CD4-positive, CD25-positive, alpha-beta regulatory T cell (primary cell): ENCODE data around the gene AKR1D1. TPM values are rescaled to one million over a fixed set of nuclear protein-coding genes. Genes with fewer than 3 reads are reported as not detected.
"Not testable (repeated sequence)": the region's sequence is repeated elsewhere in the genome, so short reads cannot be mapped to it uniquely, and the experiment has no call there.

Experiments
- ATAC-seq, 2 donors: fragments of 150-1000 bp; cut with Tn5 transposase; one replicate each; pipeline ENCODE4 v1.10.0; 2021; ENCODE audit warnings: low read depth in 2 of 2, moderate number of reproducible peaks in 2 of 2, moderate library complexity in 1 of 2
- DNase-seq, 3 donors: peaks; one replicate each; pipeline versions ENCODE4 v3.0.0 to v3.0.0-alpha.2; 2012 to 2022; ENCODE audit warnings: mixed read lengths in 1 of 3
- H3K27ac ChIP-seq: one replicate; pipeline ENCODE4 v1.7.0; 2013; ENCODE audit warnings: mild to moderate bottlenecking, low read length; ENCODE audit not compliant: insufficient read depth, poor library complexity, severe bottlenecking
- H3K27me3 ChIP-seq: one replicate; pipeline ENCODE4 v1.7.0; 2013; ENCODE audit warnings: low read length; ENCODE audit not compliant: control insufficient read depth, insufficient read depth
- H3K36me3 ChIP-seq: one replicate; pipeline ENCODE4 v1.7.0; 2013; ENCODE audit warnings: mild to moderate bottlenecking, low read length, moderate library complexity; ENCODE audit not compliant: control insufficient read depth, insufficient read depth
- H3K4me1 ChIP-seq: 2 replicates; pipeline ENCODE4 v1.7.0; 2013; ENCODE audit warnings: mild to moderate bottlenecking, low read length; ENCODE audit not compliant: insufficient read depth, control insufficient read depth, poor library complexity, severe bottlenecking
- H3K4me3 ChIP-seq: one replicate; pipeline ENCODE4 v1.7.0; 2013; ENCODE audit warnings: low read depth, mild to moderate bottlenecking, low read length, moderate library complexity
- H3K9me3 ChIP-seq, 2 experiments: 1 replicate in 1 of 2; 2 replicates in 1 of 2; pipeline ENCODE4 v1.7.0; 2013; ENCODE audit warnings: low read length in 2 of 2, mild to moderate bottlenecking in 1 of 2, moderate library complexity in 1 of 2; ENCODE audit not compliant: control insufficient read depth in 2 of 2
- H3K27ac Mint-ChIP-seq, 3 donors: one replicate each; pipeline ENCODE4 v1.8.0; 2020 to 2022; ENCODE audit warnings: mild to moderate bottlenecking in 3 of 3, mixed read lengths in 3 of 3, moderate library complexity in 2 of 3
- H3K27me3 Mint-ChIP-seq: one replicate; pipeline ENCODE4 v1.8.0; 2022; ENCODE audit warnings: mild to moderate bottlenecking, mixed read lengths
- H3K36me3 Mint-ChIP-seq: one replicate; pipeline ENCODE4 v1.8.0; 2020; ENCODE audit warnings: mixed read lengths
- H3K4me1 Mint-ChIP-seq, 4 donors: one replicate each; pipeline ENCODE4 v1.8.0; 2020 to 2022; ENCODE audit warnings: mixed read lengths in 4 of 4, mild to moderate bottlenecking in 1 of 4
- H3K4me3 Mint-ChIP-seq, 4 donors: one replicate each; pipeline ENCODE4 v1.8.0; 2020 to 2022; ENCODE audit warnings: mild to moderate bottlenecking in 4 of 4, mixed read lengths in 4 of 4, moderate library complexity in 3 of 4
- H3K9me3 Mint-ChIP-seq, 7 donors: one replicate each; pipeline ENCODE4 v1.8.0; 2020 to 2022; ENCODE audit warnings: mixed read lengths in 7 of 7, mild to moderate bottlenecking in 3 of 7, moderate library complexity in 2 of 7
- polyA plus RNA-seq, 4 donors: library from polyadenylated mRNA; unstranded; fragments of 300-500 nt; fragmentation: Illumina TruSeq; gene quantifications; one replicate each; pipeline ENCODE4 v1.2.3, GENCODE V29; 2021
- total RNA-seq: library from RNA; stranded (reverse); gene quantifications from one replicate; pipeline ENCODE4 v1.2.3, GENCODE V29; 2022

AKR1D1 gene
- total and polyA plus RNA-seq, 5 donors from 2014 or later: not detected

DNA sequence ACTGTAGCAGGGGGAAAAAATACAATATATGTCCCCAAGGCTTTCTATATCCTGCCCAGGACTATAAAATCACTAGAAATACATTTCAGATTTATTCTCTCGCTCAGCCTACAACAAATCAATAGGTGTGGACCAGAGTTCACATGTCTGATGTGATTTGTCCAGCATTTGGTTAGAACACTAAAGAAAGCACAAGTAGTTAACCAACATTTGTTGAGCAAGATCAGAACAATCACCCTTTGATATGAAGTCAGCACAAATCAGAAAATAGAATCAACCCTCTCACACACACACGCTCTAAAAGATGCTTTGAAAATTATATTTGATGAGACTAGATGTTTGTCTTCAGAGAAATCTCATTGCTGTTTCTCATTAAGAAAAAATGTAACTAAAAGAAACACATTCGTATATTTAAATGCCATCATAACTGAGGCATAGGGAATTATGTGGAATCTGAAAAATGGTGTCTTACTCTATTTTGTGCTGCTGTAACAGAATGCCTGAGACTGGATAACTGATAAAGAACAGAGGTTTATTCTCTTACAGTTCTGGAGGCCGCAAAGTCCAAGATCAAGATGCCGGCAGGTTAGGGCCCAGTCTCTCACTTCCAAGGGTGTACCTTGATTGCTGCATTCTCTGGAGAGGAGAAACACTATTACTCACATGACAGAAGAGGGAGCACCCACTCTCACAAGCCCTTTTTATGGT is 10.5 kb downstream of the AKR1D1 start:
- Mint-ChIP-seq H3K36me3 (no peaks in the 10 kb centered on the region), H3K27ac (no peak overlapping the region), H3K4me1 (no peaks in the 10 kb centered on the region), H3K4me3 (peak overlapping the region in 1 of 4 donors; percentile 21), H3K9me3 (no peaks in the 10 kb centered on the region), H3K27me3 (peaks cover 8% of the 10 kb centered on the region)
- ATAC-seq (no peak), DNase-seq (no peak)
- no peaks in the 10 kb centered on the region for H3K27me3 ChIP-seq
- H3K36me3 ChIP-seq: no peaks in the 10 kb centered on the region
- no peaks in the 10 kb centered on the region for H3K9me3 ChIP-seq
- H3K4me1 ChIP-seq: no peaks in the 10 kb centered on the region
- H3K4me3 ChIP-seq: no peak overlapping the region
- no peak overlapping the region for H3K27ac ChIP-seq

DNA sequence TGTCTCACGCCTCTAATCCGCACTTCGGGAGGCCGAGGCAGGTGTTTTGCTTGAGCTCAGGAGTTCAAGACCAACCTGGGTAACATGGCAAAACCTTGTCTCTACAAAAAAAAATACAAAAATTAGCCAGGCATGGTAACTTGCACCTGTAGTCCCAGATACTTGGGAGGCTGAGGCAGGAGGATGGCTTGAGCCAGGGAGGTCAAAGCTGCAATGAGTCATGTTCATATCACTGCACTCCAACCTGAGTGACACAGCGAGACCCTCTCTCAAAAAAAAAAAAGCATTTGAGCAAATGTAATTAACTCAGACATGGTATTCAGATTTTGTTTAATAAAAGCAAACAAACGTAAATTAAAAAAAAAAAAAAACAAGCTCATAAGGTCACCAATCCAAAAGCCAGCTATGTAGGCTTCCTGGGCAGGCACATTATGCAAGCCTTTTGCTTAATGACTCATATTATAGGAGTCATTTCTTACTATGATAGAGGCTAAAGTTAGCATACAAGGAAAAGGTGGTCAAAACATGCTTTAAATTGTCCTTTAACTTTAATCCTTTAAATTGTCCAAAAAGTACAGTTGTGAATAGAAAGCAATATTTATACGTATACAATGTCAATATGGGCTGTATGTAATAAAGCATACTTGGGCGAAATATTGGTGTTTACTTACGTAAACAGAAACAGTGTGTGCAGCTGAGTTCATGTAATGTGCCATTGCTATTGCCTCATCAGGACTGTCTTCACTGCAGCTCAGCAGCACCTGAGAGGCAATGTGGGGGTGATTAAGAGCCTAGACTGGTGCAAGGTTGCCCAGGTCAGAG is 13.0 kb downstream of the AKR1D1 start:
- Histone ChIP-seq H3K4me3 (no peak overlapping the region), H3K9me3 (no peaks in the 10 kb centered on the region)

DNA sequence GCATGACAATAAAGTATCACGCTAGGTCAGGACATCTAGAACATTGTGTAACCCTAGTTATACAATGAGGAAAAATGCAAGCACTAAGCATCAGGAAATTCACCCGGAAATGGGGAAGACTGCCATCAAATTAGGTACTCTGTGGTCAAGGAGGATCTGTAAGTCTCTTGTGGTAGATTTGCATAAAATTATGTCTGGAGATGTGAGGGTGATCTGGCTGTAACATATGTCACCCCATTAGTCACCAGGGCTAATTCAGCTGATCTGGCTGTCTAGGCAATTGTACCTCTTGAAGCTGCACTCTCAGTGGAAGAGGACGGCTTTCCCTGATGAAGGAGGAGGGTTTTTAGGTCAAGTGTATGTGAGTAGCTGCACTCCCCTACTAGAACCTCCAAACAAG is 14.8 kb downstream of the AKR1D1 start:
- ATAC-seq: no peak
- Mint-ChIP-seq H3K27ac (no peak overlapping the region), H3K9me3 (no peaks in the 10 kb centered on the region), H3K36me3 (no peaks in the 10 kb centered on the region), H3K4me1 (no peaks in the 10 kb centered on the region), H3K27me3 (peaks cover 4% of the 10 kb centered on the region), H3K4me3 (no peak overlapping the region)
- Histone ChIP-seq H3K27ac (no peak overlapping the region), H3K27me3 (no peaks in the 10 kb centered on the region), H3K4me3 (no peak overlapping the region), H3K4me1 (no peaks in the 10 kb centered on the region), H3K9me3 (no peaks in the 10 kb centered on the region), H3K36me3 (no peaks in the 10 kb centered on the region)
- no peak for DNase-seq

More for the DNA sequence above, 13.0 kb downstream of the AKR1D1 start:
- no peak for ATAC-seq
- Histone ChIP-seq H3K27ac (no peak overlapping the region), H3K27me3 (no peaks in the 10 kb centered on the region), H3K36me3 (no peaks in the 10 kb centered on the region), H3K4me1 (no peaks in the 10 kb centered on the region)
- no peak overlapping the region for H3K27ac Mint-ChIP-seq
- H3K4me1 Mint-ChIP-seq: no peaks in the 10 kb centered on the region
- DNase-seq: no peak
- peaks cover 8% of the 10 kb centered on the region for H3K27me3 Mint-ChIP-seq
- H3K9me3 Mint-ChIP-seq: no peaks in the 10 kb centered on the region
- H3K36me3 Mint-ChIP-seq: no peaks in the 10 kb centered on the region
- no peak overlapping the region for H3K4me3 Mint-ChIP-seq

DNA sequence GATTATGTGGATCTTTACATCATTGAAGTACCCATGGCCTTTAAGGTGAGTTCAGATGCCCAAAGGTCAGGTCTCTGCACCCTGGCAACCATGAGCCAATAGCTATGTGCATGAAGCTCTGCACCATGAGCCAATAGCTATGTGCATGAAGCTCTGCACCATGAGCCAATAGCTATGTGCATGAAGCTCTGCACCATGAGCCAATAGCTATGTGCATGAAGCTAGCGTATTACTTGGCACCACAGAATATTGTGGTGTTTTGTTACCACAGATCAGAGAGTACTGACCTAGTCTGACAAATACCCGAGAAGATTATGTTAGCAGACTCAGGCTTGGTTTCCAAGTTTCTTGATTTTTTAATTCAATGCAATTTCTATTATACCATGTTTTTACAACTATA is 15.6 kb downstream of the AKR1D1 start:
- not testable (repeated sequence) for H3K4me3 Mint-ChIP-seq, H3K4me1 ChIP-seq, DNase-seq, H3K27me3 Mint-ChIP-seq, H3K27ac Mint-ChIP-seq, H3K4me1 Mint-ChIP-seq, H3K36me3 Mint-ChIP-seq, H3K36me3 ChIP-seq, ATAC-seq, H3K4me3 ChIP-seq, H3K9me3 Mint-ChIP-seq, H3K27me3 ChIP-seq, H3K9me3 ChIP-seq, H3K27ac ChIP-seq

DNA sequence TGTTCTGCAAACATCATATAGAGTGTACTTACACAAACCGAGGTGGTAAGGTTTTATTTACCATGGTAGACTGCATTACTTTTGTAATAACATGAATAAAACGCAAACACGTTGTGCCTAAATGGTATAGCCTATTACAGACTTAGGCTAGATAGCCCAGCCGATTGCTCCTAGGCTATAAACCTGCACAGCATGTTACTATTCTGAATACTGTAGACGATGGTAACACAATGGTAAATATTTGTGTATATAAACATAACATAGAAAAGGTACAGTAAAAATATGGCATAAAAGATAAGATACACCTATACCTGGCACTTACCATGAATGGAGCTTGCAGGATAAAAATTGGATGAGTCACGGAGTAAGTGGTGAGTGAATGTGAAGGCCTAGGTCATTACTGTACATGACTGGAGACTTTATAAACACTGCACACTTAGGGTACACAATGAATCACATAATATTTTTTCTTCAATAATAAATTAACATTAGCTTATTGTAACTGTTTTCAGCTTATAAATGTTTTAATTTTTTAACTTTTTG is 16.3 kb downstream of the AKR1D1 start:
- Mint-ChIP-seq H3K27me3 (no peaks in the 10 kb centered on the region), H3K4me1 (no peaks in the 10 kb centered on the region), H3K36me3 (no peaks in the 10 kb centered on the region), H3K9me3 (no peaks in the 10 kb centered on the region), H3K27ac (no peak overlapping the region), H3K4me3 (no peak overlapping the region)
- H3K9me3 ChIP-seq: no peaks in the 10 kb centered on the region
- H3K27ac ChIP-seq: no peak overlapping the region
- ATAC-seq: no peak
- DNase-seq: no peak
- H3K36me3 ChIP-seq: no peaks in the 10 kb centered on the region
- no peaks in the 10 kb centered on the region for H3K27me3 ChIP-seq
- no peak overlapping the region for H3K4me3 ChIP-seq
- H3K4me1 ChIP-seq: no peaks in the 10 kb centered on the region

DNA sequence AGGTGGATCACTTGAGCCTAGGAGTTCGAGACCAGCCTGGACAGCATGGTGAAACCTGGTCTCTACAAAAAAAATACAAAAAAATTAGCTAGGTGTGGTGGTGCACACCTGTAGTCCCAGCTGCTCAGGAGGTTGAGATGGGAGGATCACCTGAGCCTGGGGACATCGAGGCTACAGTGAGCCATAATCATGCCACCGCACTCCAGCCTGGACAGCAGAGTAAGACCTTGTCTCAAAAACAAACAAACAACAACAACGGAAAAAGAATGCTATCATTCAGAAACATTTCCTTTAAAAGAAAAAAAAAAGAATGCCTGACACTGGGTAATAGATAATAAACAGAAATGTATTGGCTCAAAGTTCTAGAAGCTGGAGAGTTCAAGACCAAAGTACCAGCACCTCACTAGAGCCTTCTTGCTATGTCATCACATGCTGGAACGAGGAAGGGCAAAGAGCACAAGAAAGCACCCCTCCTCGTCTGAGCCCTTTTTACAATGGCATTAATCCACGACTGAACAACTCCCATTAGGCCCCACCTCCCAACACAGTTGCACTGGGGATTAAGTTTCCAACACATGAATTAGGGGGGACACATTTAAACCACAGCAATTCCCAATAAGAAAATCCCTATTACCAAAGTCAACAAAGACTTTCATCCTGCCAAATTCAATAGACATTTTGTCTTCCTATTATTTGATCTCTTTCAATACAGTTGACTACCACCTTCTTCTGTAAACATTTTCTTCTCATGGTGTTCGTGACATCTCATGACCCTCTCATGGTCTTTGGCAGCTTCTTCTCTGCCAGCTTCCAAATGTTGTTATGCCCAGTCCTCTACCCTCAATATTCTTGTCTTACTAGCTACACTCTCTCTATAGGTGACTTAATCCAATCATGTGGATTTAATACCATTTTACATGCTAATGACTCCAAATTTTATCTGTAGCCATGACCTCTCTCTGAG is 20.0 kb downstream of the AKR1D1 start:
- H3K27ac Mint-ChIP-seq: peak overlapping the region in 1 of 3 donors; percentile 64
- H3K4me3 ChIP-seq: no peak overlapping the region
- H3K27me3 ChIP-seq: no peaks in the 10 kb centered on the region
- no peaks in the 10 kb centered on the region for H3K36me3 ChIP-seq
- DNase-seq (no peak), ATAC-seq (no peak)
- H3K27me3 Mint-ChIP-seq: no peaks in the 10 kb centered on the region
- no peaks in the 10 kb centered on the region for H3K4me1 Mint-ChIP-seq
- no peaks in the 10 kb centered on the region for H3K36me3 Mint-ChIP-seq
- H3K27ac ChIP-seq: no peak overlapping the region
- H3K9me3 ChIP-seq: no peaks in the 10 kb centered on the region
- no peaks in the 10 kb centered on the region for H3K4me1 ChIP-seq
- H3K4me3 Mint-ChIP-seq: no peak overlapping the region
- H3K9me3 Mint-ChIP-seq: no peaks in the 10 kb centered on the region

DNA sequence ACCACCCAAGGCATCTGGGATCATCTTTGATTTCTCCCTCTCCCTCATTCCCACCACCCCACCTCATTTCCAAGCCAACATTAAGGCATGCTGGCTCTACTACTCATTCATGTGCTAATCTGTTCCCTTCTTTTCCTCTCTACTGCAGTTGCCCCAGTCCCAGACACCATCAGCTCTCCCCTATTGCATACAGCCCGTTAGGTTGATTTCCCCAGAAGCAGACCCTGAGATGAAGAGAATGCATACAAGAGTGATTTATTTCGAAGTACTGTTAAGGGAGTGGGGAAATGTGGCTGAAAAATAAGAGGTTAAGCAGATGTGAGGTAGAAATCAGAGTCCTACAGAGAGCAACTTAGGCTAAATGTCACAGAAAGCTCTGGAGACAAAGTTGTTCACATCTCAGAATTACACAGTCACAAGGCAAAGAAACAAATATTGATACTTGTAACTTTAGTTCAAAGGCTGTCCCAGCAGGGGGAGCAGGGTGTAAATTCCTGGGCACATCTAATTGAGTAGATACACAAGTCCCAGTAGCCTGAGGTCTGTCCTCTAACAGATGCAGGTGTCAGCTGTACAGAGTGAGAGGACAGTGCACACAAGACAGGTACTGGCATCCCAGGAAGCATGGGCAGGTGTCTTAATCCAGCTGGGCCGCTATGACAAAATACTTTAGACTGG is 20.9 kb downstream of the AKR1D1 start:
- no peak overlapping the region for H3K4me3 Mint-ChIP-seq
- ATAC-seq (no peak), DNase-seq (peak in 1 of 3 donors; percentile 33)
- no peaks in the 10 kb centered on the region for H3K9me3 ChIP-seq
- H3K27me3 ChIP-seq: no peaks in the 10 kb centered on the region
- no peaks in the 10 kb centered on the region for H3K4me1 ChIP-seq
- H3K27ac Mint-ChIP-seq: no peak overlapping the region
- no peaks in the 10 kb centered on the region for H3K9me3 Mint-ChIP-seq
- no peak overlapping the region for H3K27ac ChIP-seq
- no peaks in the 10 kb centered on the region for H3K36me3 ChIP-seq
- H3K4me1 Mint-ChIP-seq: no peaks in the 10 kb centered on the region
- H3K36me3 Mint-ChIP-seq: no peaks in the 10 kb centered on the region
- H3K4me3 ChIP-seq: no peak overlapping the region
- peaks cover under 1% of the 10 kb centered on the region for H3K27me3 Mint-ChIP-seq
